Measurements from ENCODE around the gene RPS16. TPM values are rescaled to one million over a fixed set of nuclear protein-coding genes. Genes with fewer than 3 reads are reported as not detected.

The RPS16 gene
- total RNA-seq, 1 donor from 2014 or later, result 2,151 TPM

- TF ChIP-seq CTCF (IDR thresholded peaks at IDR 0.05; ENCODE audit: unreplicated experiment), result no peak
Observed at GRCh38 chr19:39427707-39428106, 8.0 kb downstream of the RPS16 start.

GRCh38 chr19:39426170-39426569, 9.6 kb downstream of the RPS16 start:
- peaks cover 36% of the 10 kb centered on the region for H3K36me3 Mint-ChIP-seq (ENCODE audit: low read depth, unreplicated experiment)
- TF ChIP-seq CTCF (IDR thresholded peaks at IDR 0.05; ENCODE audit: unreplicated experiment), result no peak
- H3K4me3 Mint-ChIP-seq (ENCODE audit: unreplicated experiment), result peak overlapping the region; percentile 5
- no peaks in the 10 kb centered on the region for H3K9me3 Mint-ChIP-seq (ENCODE audit: unreplicated experiment)
- DNase-seq (ENCODE audit: low spot score), result no peak
- H3K27ac Mint-ChIP-seq (ENCODE audit: unreplicated experiment), result no peak overlapping the region
- H3K4me1 Mint-ChIP-seq (ENCODE audit: unreplicated experiment), result no peaks in the 10 kb centered on the region
- peaks cover 14% of the 10 kb centered on the region for H3K27me3 Mint-ChIP-seq (ENCODE audit: unreplicated experiment)

More at GRCh38 chr19:39427707-39428106, 8.0 kb downstream of the RPS16 start:
- H3K27me3 Mint-ChIP-seq (ENCODE audit: unreplicated experiment), result peaks cover 12% of the 10 kb centered on the region
- no peak for DNase-seq (ENCODE audit: low spot score)
- no peak overlapping the region for H3K4me3 Mint-ChIP-seq (ENCODE audit: unreplicated experiment)
- H3K9me3 Mint-ChIP-seq (ENCODE audit: unreplicated experiment), result no peaks in the 10 kb centered on the region
- no peak overlapping the region for H3K27ac Mint-ChIP-seq (ENCODE audit: unreplicated experiment)
- peaks cover 29% of the 10 kb centered on the region for H3K36me3 Mint-ChIP-seq (ENCODE audit: low read depth, unreplicated experiment)
- H3K4me1 Mint-ChIP-seq (ENCODE audit: unreplicated experiment), result no peaks in the 10 kb centered on the region

GRCh38 chr19:39425744-39426143, 10.0 kb downstream of the RPS16 start:
- Mint-ChIP-seq H3K36me3 (ENCODE audit: low read depth, unreplicated experiment) (peaks cover 38% of the 10 kb centered on the region), H3K4me1 (ENCODE audit: unreplicated experiment) (no peaks in the 10 kb centered on the region), H3K4me3 (ENCODE audit: unreplicated experiment) (peak overlapping the region; percentile 5), H3K9me3 (ENCODE audit: unreplicated experiment) (no peaks in the 10 kb centered on the region), H3K27ac (ENCODE audit: unreplicated experiment) (no peak overlapping the region), H3K27me3 (ENCODE audit: unreplicated experiment) (peaks cover 14% of the 10 kb centered on the region)
- DNase-seq (ENCODE audit: low spot score), result no peak
- TF ChIP-seq CTCF (IDR thresholded peaks at IDR 0.05; ENCODE audit: unreplicated experiment), result no peak

- Mint-ChIP-seq H3K27ac (ENCODE audit: unreplicated experiment) (no peak overlapping the region), H3K4me3 (ENCODE audit: unreplicated experiment) (no peak overlapping the region), H3K36me3 (ENCODE audit: low read depth, unreplicated experiment) (peaks cover 44% of the 10 kb centered on the region), H3K4me1 (ENCODE audit: unreplicated experiment) (no peaks in the 10 kb centered on the region), H3K9me3 (ENCODE audit: unreplicated experiment) (no peaks in the 10 kb centered on the region), H3K27me3 (ENCODE audit: unreplicated experiment) (peaks cover 9% of the 10 kb centered on the region)
- DNase-seq (ENCODE audit: low spot score), result no peak
- TF ChIP-seq CTCF (IDR thresholded peaks at IDR 0.05; ENCODE audit: unreplicated experiment), result no peak
Observed at GRCh38 chr19:39424934-39425333, 10.8 kb downstream of the RPS16 start.

- Mint-ChIP-seq H3K36me3 (ENCODE audit: low read depth, unreplicated experiment) (peaks cover 51% of the 10 kb centered on the region), H3K27ac (ENCODE audit: unreplicated experiment) (no peak overlapping the region), H3K27me3 (ENCODE audit: unreplicated experiment) (peaks cover 9% of the 10 kb centered on the region), H3K9me3 (ENCODE audit: unreplicated experiment) (no peaks in the 10 kb centered on the region), H3K4me1 (ENCODE audit: unreplicated experiment) (no peaks in the 10 kb centered on the region), H3K4me3 (ENCODE audit: unreplicated experiment) (peak overlapping the region; percentile 79)
- TF ChIP-seq CTCF (IDR thresholded peaks at IDR 0.05; ENCODE audit: unreplicated experiment), result no peak
- DNase-seq (ENCODE audit: low spot score), result no peak
Observed at GRCh38 chr19:39423258-39424086, 12.3 kb downstream of the RPS16 start.
